ENCODE data around the gene FHDC1.
"Not testable (repeated sequence)": the region's sequence is repeated elsewhere in the genome, so short reads cannot be mapped to it uniquely, and the experiment has no call there.

FHDC1 gene

GRCh38 chr4:152935631-152936445, at the start of gene FHDC1:
TSS of gene FHDC1 (plus strand) at chr4:152936323. CDS start at chr4:152943058, 6,735 bp downstream.
- DNase-seq (ENCODE audit: low read depth in 2 of 2), result no peak

GRCh38 chr4:152887981-152888380, 48.1 kb upstream of the FHDC1 start:
- DNase-seq (ENCODE audit: low read depth in 2 of 2), result no peak

GRCh38 chr4:152892974-152893373, 43.1 kb upstream of the FHDC1 start:
- DNase-seq (ENCODE audit: low read depth in 2 of 2), result no peak

GRCh38 chr4:152894673-152895072, 41.5 kb upstream of the FHDC1 start:
- no peak for DNase-seq (ENCODE audit: low read depth in 2 of 2)

GRCh38 chr4:152896811-152897210, 39.3 kb upstream of the FHDC1 start:
- no peak for DNase-seq (ENCODE audit: low read depth in 2 of 2)

- DNase-seq (ENCODE audit: low read depth in 2 of 2), result not testable (repeated sequence)
These were observed 38.0 kb upstream of the FHDC1 start for GRCh38 chr4:152898133-152898532.

GRCh38 chr4:152898606-152899005, 37.5 kb upstream of the FHDC1 start:
- DNase-seq (ENCODE audit: low read depth in 2 of 2), result no peak

GRCh38 chr4:152900395-152900794, 35.7 kb upstream of the FHDC1 start:
- no peak for DNase-seq (ENCODE audit: low read depth in 2 of 2)

GRCh38 chr4:152901205-152901604, 34.9 kb upstream of the FHDC1 start:
- no peak for DNase-seq (ENCODE audit: low read depth in 2 of 2)

- no peak for DNase-seq (ENCODE audit: low read depth in 2 of 2)
These were observed 32.5 kb upstream of the FHDC1 start for GRCh38 chr4:152903658-152904057.

GRCh38 chr4:152909901-152910300, 26.2 kb upstream of the FHDC1 start:
- no peak for DNase-seq (ENCODE audit: low read depth in 2 of 2)

GRCh38 chr4:152910521-152910920, 25.6 kb upstream of the FHDC1 start:
- no peak for DNase-seq (ENCODE audit: low read depth in 2 of 2)

GRCh38 chr4:152917543-152918395, 18.4 kb upstream of the FHDC1 start:
- no peak for DNase-seq (ENCODE audit: low read depth in 2 of 2)

- no peak for DNase-seq (ENCODE audit: low read depth in 2 of 2)
These were observed 16.3 kb upstream of the FHDC1 start for GRCh38 chr4:152919826-152920225.

- DNase-seq (ENCODE audit: low read depth in 2 of 2), result no peak
These were observed 15.4 kb upstream of the FHDC1 start for GRCh38 chr4:152920768-152921167.

- DNase-seq (ENCODE audit: low read depth in 2 of 2), result no peak
These were observed 14.8 kb upstream of the FHDC1 start for GRCh38 chr4:152921284-152921683.

GRCh38 chr4:152925851-152926250, 10.3 kb upstream of the FHDC1 start:
- DNase-seq (ENCODE audit: low read depth in 2 of 2), result no peak

GRCh38 chr4:152926959-152927358, 9.2 kb upstream of the FHDC1 start:
- DNase-seq (ENCODE audit: low read depth in 2 of 2), result no peak

GRCh38 chr4:152927737-152928136, 8.4 kb upstream of the FHDC1 start:
- DNase-seq (ENCODE audit: low read depth in 2 of 2), result no peak

- DNase-seq (ENCODE audit: low read depth in 2 of 2), result no peak
These were observed 7.8 kb upstream of the FHDC1 start for GRCh38 chr4:152928286-152928685.

- no peak for DNase-seq (ENCODE audit: low read depth in 2 of 2)
These were observed 6.2 kb upstream of the FHDC1 start for GRCh38 chr4:152929888-152930287.

- no peak for DNase-seq (ENCODE audit: low read depth in 2 of 2)
These were observed 980 bp upstream of the FHDC1 start for GRCh38 chr4:152935143-152935542.
